ENCODE results near the gene CFAP20DC.

The CFAP20DC gene

DNA sequence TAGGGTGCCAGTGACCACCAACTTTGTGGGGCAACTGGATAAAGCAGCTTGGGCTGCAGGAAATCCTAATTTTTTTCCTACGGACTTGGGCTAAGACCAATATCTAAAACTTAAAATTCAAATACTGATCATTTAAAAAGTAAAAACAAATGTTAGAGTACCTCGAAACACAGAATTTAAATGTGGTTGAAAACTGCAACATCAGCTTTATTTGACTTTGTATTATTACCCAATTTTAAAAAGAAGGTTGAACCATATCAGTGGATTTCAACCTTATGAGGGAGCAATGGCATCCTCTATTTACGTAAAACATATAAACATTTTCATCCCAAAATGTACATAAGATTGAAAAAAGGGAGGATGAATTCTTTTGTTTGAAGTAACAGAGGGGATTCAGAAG lies 26.2 kb downstream of the CFAP20DC start:
- no peak for DNase-seq (ENCODE audit: extremely low read depth, low read depth)
- TF ChIP-seq, protein P1, sequence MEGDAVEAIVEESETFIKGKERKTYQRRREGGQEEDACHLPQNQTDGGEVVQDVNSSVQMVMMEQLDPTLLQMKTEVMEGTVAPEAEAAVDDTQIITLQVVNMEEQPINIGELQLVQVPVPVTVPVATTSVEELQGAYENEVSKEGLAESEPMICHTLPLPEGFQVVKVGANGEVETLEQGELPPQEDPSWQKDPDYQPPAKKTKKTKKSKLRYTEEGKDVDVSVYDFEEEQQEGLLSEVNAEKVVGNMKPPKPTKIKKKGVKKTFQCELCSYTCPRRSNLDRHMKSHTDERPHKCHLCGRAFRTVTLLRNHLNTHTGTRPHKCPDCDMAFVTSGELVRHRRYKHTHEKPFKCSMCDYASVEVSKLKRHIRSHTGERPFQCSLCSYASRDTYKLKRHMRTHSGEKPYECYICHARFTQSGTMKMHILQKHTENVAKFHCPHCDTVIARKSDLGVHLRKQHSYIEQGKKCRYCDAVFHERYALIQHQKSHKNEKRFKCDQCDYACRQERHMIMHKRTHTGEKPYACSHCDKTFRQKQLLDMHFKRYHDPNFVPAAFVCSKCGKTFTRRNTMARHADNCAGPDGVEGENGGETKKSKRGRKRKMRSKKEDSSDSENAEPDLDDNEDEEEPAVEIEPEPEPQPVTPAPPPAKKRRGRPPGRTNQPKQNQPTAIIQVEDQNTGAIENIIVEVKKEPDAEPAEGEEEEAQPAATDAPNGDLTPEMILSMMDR (IDR thresholded peaks at IDR 0.05; ENCODE audit: low read depth, low read length): no peak

DNA sequence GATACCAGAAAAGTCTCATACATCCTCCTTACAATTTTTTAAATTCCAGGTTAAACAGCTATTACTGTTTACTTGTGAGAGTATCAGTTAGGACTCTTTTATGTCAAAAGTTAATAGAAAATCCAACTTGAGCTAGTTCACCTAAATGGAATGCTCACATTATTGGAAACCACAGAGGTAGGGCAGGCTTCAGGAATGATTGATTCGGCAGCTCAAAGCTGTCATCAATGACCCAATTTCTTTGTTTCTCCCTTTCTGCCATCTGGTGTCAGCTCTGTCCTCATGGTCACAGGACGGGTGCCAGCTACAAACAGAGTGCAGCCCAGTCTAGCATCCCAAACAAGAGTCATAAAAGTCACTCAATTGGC lies 32.2 kb downstream of the CFAP20DC start:
- TF ChIP-seq, protein P1 (IDR thresholded peaks at IDR 0.05; ENCODE audit: low read depth, low read length): no peak

DNA sequence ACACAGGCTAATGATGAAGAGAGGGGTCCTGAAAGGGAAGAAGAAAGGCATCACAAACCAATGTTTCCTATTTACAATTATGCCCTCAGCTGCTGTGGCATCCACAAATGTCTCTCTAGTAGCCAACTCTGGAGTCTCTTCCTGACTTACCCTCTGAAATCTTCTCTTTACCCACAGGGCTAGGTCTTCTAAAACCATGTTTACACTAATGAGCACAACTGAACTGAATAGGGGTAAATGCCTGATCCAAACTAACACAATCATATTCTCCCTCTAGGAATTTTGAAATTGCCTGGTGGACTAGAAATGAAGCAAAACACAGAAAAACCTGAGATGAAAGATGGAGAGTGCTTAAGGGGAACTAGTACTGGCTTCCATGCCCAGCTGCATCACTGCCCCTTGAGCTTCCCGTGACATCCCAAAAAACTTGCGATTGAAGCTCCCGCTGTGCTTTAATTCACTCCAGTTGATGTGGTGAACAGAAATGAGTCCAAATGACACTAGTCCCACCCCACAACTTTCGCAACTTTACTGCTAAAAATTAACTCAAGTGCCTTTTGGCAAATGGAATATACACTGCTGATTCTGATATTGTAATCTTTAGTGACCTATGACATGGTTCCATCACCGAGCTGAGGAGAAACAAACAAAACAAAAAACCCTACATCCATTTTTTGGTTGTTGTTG lies 32.8 kb downstream of the CFAP20DC start:
- DNase-seq (ENCODE audit: extremely low read depth, low read depth): no peak
- TF ChIP-seq, protein P1 (IDR thresholded peaks at IDR 0.05; ENCODE audit: low read depth, low read length): no peak

More for the DNA sequence above, 32.2 kb downstream of the CFAP20DC start:
- no peak for DNase-seq (ENCODE audit: extremely low read depth, low read depth)

DNA sequence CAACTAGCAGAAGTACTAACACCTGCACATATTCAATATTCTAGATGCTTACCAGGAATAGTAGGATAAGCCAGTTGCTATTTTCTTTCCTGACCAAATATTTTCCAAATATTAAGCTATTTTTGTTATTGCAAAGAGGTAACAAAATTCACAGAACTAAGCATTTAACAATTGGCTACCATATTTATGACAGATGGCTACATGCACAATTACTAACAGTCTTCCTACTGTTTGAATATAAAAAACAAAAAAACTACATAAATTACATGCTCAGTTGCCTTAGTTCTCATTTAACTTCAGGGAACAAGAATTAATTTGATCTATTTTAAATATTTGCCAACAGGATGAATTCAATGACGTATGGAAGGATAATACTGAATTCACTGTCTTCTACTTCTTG lies 36.2 kb downstream of the CFAP20DC start:
- TF ChIP-seq, protein P1 (IDR thresholded peaks at IDR 0.05; ENCODE audit: low read depth, low read length): no peak
- DNase-seq (ENCODE audit: extremely low read depth, low read depth): no peak

DNA sequence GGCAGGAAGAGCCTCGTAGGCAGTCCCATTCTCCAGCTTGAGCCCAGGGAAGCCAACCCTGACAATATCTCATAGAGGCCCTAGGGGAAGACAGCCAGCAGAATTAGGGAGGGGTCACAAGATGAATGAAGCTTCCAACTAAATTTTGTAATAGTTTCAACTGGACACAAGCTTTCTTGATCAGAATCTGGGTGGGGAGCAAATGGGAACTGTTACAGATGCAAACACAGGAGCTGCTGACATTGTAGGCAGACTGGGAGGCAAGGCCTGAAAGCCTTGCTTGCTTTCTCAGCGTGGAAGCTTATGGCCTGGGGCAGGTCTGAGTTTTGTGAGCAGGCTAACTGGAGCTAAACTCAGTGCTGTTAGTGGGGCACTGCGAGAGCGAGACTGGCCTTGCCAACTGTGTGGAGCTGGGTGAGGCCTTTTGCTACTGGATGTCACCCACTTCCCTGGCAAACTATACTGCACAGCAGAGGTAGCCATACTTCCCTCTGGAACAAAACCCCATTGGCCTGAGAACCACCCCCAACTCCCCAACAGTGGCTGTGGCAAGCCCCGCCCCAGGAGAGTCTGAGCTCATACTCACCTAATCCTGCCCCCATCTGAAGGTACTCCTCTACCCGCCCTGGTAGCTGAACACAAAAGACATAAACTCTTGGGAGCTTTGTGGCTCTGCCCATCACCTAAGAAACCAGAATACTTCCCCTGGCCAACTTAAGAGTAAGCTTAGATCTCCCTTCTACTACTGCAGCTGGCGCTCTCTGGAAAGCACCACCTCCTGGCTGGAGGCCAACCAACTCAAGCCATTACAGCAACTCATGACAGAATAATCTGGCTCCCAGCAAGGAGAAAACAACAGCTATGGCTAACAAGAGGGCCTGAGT lies 42.9 kb downstream of the CFAP20DC start:
- DNase-seq (ENCODE audit: extremely low read depth, low read depth): no peak
- TF ChIP-seq, protein P1 (IDR thresholded peaks at IDR 0.05; ENCODE audit: low read depth, low read length): no peak

DNA sequence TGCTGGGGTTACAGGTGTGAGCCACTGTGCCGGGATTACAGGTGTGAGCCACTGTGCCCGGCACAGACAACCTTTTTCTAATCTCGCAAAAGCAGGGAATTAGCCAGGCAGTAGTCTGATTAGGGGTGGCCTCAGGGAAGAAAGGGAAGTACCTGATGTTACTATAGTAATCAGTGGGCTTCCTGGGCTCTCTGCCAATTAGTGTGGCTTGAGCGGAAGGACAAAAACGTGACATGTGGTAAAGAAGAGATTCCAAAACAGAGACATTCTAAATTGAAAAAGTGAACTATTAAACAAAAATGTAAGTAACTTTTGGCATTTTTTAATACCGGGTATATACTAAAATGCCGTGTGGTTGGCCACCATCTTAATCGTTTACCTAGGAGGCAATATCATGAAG lies 48.1 kb downstream of the CFAP20DC start:
- no peak for DNase-seq (ENCODE audit: extremely low read depth, low read depth)
- TF ChIP-seq, protein P1 (IDR thresholded peaks at IDR 0.05; ENCODE audit: low read depth, low read length): no peak

DNA sequence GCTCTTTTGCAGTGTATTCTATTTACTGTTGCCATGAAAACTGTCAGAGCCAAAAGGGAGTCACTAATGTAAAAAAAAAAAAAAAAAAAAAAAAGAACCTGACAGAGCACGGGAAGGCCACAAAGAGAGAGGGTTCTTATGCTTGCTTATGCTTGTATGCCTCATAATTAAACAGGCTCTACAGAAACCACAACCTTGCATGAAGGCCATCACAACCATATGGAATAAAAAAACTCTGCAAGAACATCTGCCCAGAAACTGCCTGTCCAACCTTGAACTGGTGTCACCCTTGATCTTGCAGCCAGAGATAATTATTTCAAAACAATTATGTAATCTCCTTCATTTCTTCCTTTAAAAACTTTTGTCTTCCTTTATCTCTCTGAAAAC lies 50.1 kb downstream of the CFAP20DC start:
- DNase-seq (ENCODE audit: extremely low read depth, low read depth): no peak

More for the DNA sequence above, 50.1 kb downstream of the CFAP20DC start:
- TF ChIP-seq, protein P1 (IDR thresholded peaks at IDR 0.05; ENCODE audit: low read depth, low read length): no peak

Data from AG09319 (cell line).